Dedifferentiated amniotic fluid mesenchymal stem cell (primary cell): ENCODE results near the gene PDSS1.

Experiments used
- DNase-seq: peaks from one replicate; pipeline ENCODE4 v3.0.0-alpha.2; 2016; ENCODE audit errors: extremely low spot score

Gene PDSS1

GRCh38 chr10:26699631-26700030 lies 2.1 kb downstream of the PDSS1 start:
- no peak for DNase-seq

- no peak for DNase-seq
These were observed 3.6 kb downstream of the PDSS1 start for GRCh38 chr10:26700884-26701630.

GRCh38 chr10:26703096-26703495 lies 5.6 kb downstream of the PDSS1 start:
- DNase-seq: no peak

GRCh38 chr10:26703974-26704373 lies 6.5 kb downstream of the PDSS1 start:
- DNase-seq: no peak

- no peak for DNase-seq
These were observed 8.7 kb downstream of the PDSS1 start for GRCh38 chr10:26706206-26706605.

- DNase-seq: no peak
These were observed 9.4 kb downstream of the PDSS1 start for GRCh38 chr10:26706936-26707335.

- no peak for DNase-seq
These were observed 13.8 kb downstream of the PDSS1 start for GRCh38 chr10:26711324-26711723.

GRCh38 chr10:26714415-26715136 lies 17.1 kb downstream of the PDSS1 start:
- no peak for DNase-seq

GRCh38 chr10:26715137-26715487 lies 17.6 kb downstream of the PDSS1 start:
- DNase-seq: no peak

- DNase-seq: no peak
These were observed 20.0 kb downstream of the PDSS1 start for GRCh38 chr10:26717476-26717875.

GRCh38 chr10:26721561-26721960 lies 24.1 kb downstream of the PDSS1 start:
- DNase-seq: no peak

GRCh38 chr10:26723016-26723415 lies 25.5 kb downstream of the PDSS1 start:
- no peak for DNase-seq

- peak; percentile 47 for DNase-seq
These were observed 28.6 kb downstream of the PDSS1 start for GRCh38 chr10:26725837-26726727.

GRCh38 chr10:26727005-26727404 lies 29.5 kb downstream of the PDSS1 start:
- no peak for DNase-seq

GRCh38 chr10:26728957-26729356 lies 31.5 kb downstream of the PDSS1 start:
- DNase-seq: no peak

GRCh38 chr10:26729395-26729794 lies 31.9 kb downstream of the PDSS1 start:
- DNase-seq: no peak

- no peak for DNase-seq
These were observed 33.1 kb downstream of the PDSS1 start for GRCh38 chr10:26730552-26730951.

GRCh38 chr10:26733750-26734568 lies 36.5 kb downstream of the PDSS1 start:
- DNase-seq: no peak

GRCh38 chr10:26735435-26735834 lies 37.9 kb downstream of the PDSS1 start:
- no peak for DNase-seq

GRCh38 chr10:26737730-26738129 lies 40.2 kb downstream of the PDSS1 start:
- no peak for DNase-seq

GRCh38 chr10:26738301-26738911 lies 40.9 kb downstream of the PDSS1 start:
- no peak for DNase-seq
